ENCODE data around the gene KIF21B.

GRCh38 chr1:200954434-200954833, 69.1 kb downstream of the KIF21B start:
- no peak for TF ChIP-seq AFF4 (CRISPR knock-in tag; IDR thresholded peaks at IDR 0.05)
- no peak for TF ChIP-seq SAFB2 (IDR thresholded peaks at IDR 0.05; ENCODE audit: borderline replicate concordance, low read depth, low read length, severe bottlenecking)
- TF ChIP-seq E2F6 (IDR thresholded peaks at IDR 0.05; ENCODE audit: borderline replicate concordance in 1 of 2, extremely low read depth in 1 of 2, insufficient read depth in 1 of 2, insufficient read length in 1 of 2, low read depth in 1 of 2, low read length in 1 of 2, poor library complexity in 1 of 2, severe bottlenecking in 1 of 2) = no peak
- no peak for TF ChIP-seq E2F4 (CRISPR knock-in tag; IDR thresholded peaks at IDR 0.05; ENCODE audit: low read depth)
- no peak for TF ChIP-seq ZFP30 (CRISPR knock-in tag; IDR thresholded peaks at IDR 0.05; ENCODE audit: borderline replicate concordance)
- TF ChIP-seq E2F8 (IDR thresholded peaks at IDR 0.05; ENCODE audit: low read depth, partially characterized antibody) = no peak
- no peak for TF ChIP-seq FOXM1 (IDR thresholded peaks at IDR 0.05; ENCODE audit: low read depth)
- TF ChIP-seq FOXM1 (CRISPR knock-in tag; IDR thresholded peaks at IDR 0.05; ENCODE audit: low read depth) = no peak
- no peak for TF ChIP-seq ZNF274 (IDR thresholded peaks at IDR 0.05; ENCODE audit: borderline replicate concordance, low read depth, low read length)
- TF ChIP-seq CTCF (IDR thresholded peaks at IDR 0.05 in 2 of 3, conservative IDR thresholded peaks at IDR 0.05 in 1 of 3; ENCODE audit: insufficient read depth in 2 of 3, low read depth in 1 of 3, low read length in 3 of 3) = no peak
